Right renal pelvis (tissue), 4 donors: ENCODE data around the gene CLSTN1. TPM values are rescaled to one million over a fixed set of nuclear protein-coding genes. Genes with fewer than 3 reads are reported as not detected.

ENCODE experiments used
- DNase-seq, 4 donors: peaks; one replicate each; pipeline ENCODE4 v3.0.0-alpha.2; 2013; ENCODE audit warnings: low read depth in 4 of 4, low spot score in 3 of 4, missing footprints in 1 of 4
- polyA plus RNA-seq, 4 donors: library from polyadenylated mRNA; unstranded; fragments of 120-200 nt; gene quantifications; one replicate each; pipeline ENCODE4 v1.2.1, GENCODE V29; 2013; ENCODE audit not compliant: insufficient read length in 4 of 4

Gene CLSTN1
- 100 to 1,000 TPM; 141 to 170 (median 147) TPM for polyA plus RNA-seq

GRCh38 chr1:9823943-9824701 lies at the start of gene CLSTN1:
CLSTN1 (minus strand) TSS chr1:9823965; CDS start chr1:9823733, 232 bp downstream.
- peak; percentile 60 to 81 (median 78) for DNase-seq

- DNase-seq = no peak
These were observed 49.6 kb upstream of the CLSTN1 start for GRCh38 chr1:9873385-9873784.

- no peak for DNase-seq
These were observed 48.8 kb upstream of the CLSTN1 start for GRCh38 chr1:9872430-9873165.

- DNase-seq = no peak
These were observed 48.1 kb upstream of the CLSTN1 start for GRCh38 chr1:9871707-9872425.

GRCh38 chr1:9871021-9871420 lies 47.3 kb upstream of the CLSTN1 start:
- no peak for DNase-seq

- no peak for DNase-seq
These were observed 46.8 kb upstream of the CLSTN1 start for GRCh38 chr1:9870572-9870971.

GRCh38 chr1:9869831-9870251 lies 46.1 kb upstream of the CLSTN1 start:
- no peak for DNase-seq

- DNase-seq = no peak
These were observed 44.5 kb upstream of the CLSTN1 start for GRCh38 chr1:9868244-9868590.

GRCh38 chr1:9867408-9868243 lies 43.9 kb upstream of the CLSTN1 start:
- peak in 3 of 4 donors; percentile 61 to 66 (median 63) for DNase-seq

GRCh38 chr1:9866836-9867235 lies 43.1 kb upstream of the CLSTN1 start:
- DNase-seq = no peak

GRCh38 chr1:9865724-9866123 lies 42.0 kb upstream of the CLSTN1 start:
- no peak for DNase-seq

- no peak for DNase-seq
These were observed 39.6 kb upstream of the CLSTN1 start for GRCh38 chr1:9863371-9863770.

GRCh38 chr1:9861360-9861759 lies 37.6 kb upstream of the CLSTN1 start:
- DNase-seq = no peak

GRCh38 chr1:9860887-9861286 lies 37.1 kb upstream of the CLSTN1 start:
- DNase-seq = no peak

- DNase-seq = no peak
These were observed 35.7 kb upstream of the CLSTN1 start for GRCh38 chr1:9859281-9860014.

- no peak for DNase-seq
These were observed 34.7 kb upstream of the CLSTN1 start for GRCh38 chr1:9858293-9859035.

GRCh38 chr1:9855186-9855585 lies 31.4 kb upstream of the CLSTN1 start:
- DNase-seq = no peak

GRCh38 chr1:9853249-9853595 lies 29.5 kb upstream of the CLSTN1 start:
- no peak for DNase-seq
